Parathyroid adenoma (tissue), 2 donors: Measurements from ENCODE around the gene SHROOM3.

Experiments used
- H2AFZ ChIP-seq: fragments of 300-600 bp; sonication (generic); one replicate; pipeline ENCODE4 v1.7.0; 2017; ENCODE audit warnings: antibody characterized with exemption, mild to moderate bottlenecking
- H3K27ac ChIP-seq: fragments of 300-600 bp; sonication (generic); one replicate; pipeline ENCODE4 v1.7.0; 2017
- H3K27me3 ChIP-seq: fragments of 300-600 bp; sonication (generic); one replicate; pipeline ENCODE4 v1.7.0; 2017; ENCODE audit warnings: low read length; ENCODE audit not compliant: control insufficient read depth, insufficient read depth
- H3K36me3 ChIP-seq: fragments of 300-600 bp; sonication (generic); one replicate; pipeline ENCODE4 v1.7.0; 2017; ENCODE audit warnings: low read length; ENCODE audit not compliant: control insufficient read depth, insufficient read depth
- H3K4me1 ChIP-seq: fragments of 300-600 bp; sonication (generic); one replicate; pipeline ENCODE4 v1.7.0; 2017; ENCODE audit warnings: control low read depth
- H3K4me2 ChIP-seq: fragments of 300-600 bp; sonication (generic); one replicate; pipeline ENCODE4 v1.7.0; 2017; ENCODE audit warnings: low read length
- H3K4me3 ChIP-seq: fragments of 300-600 bp; sonication (generic); one replicate; pipeline ENCODE4 v1.7.0; 2017; ENCODE audit warnings: low read depth, low read length
- H3K79me2 ChIP-seq: fragments of 300-600 bp; sonication (generic); one replicate; pipeline ENCODE4 v1.7.0; 2017; ENCODE audit warnings: control low read depth
- H3K9ac ChIP-seq: fragments of 300-600 bp; sonication (generic); one replicate; pipeline ENCODE4 v1.7.0; 2017; ENCODE audit warnings: mild to moderate bottlenecking
- H3K9me3 ChIP-seq: fragments of 300-600 bp; sonication (generic); one replicate; pipeline ENCODE4 v1.7.0; 2017; ENCODE audit warnings: low read length; ENCODE audit not compliant: control insufficient read depth
- TF ChIP-seq, protein P1 (sequence below): fragments of 300-600 bp; sonication (generic); IDR thresholded peaks from one replicate; pipeline ENCODE4 v1.7.0; 2017; ENCODE audit warnings: antibody characterized with exemption, mild to moderate bottlenecking
- donor health status: primary hyperparathyroidism.

Gene SHROOM3

DNA sequence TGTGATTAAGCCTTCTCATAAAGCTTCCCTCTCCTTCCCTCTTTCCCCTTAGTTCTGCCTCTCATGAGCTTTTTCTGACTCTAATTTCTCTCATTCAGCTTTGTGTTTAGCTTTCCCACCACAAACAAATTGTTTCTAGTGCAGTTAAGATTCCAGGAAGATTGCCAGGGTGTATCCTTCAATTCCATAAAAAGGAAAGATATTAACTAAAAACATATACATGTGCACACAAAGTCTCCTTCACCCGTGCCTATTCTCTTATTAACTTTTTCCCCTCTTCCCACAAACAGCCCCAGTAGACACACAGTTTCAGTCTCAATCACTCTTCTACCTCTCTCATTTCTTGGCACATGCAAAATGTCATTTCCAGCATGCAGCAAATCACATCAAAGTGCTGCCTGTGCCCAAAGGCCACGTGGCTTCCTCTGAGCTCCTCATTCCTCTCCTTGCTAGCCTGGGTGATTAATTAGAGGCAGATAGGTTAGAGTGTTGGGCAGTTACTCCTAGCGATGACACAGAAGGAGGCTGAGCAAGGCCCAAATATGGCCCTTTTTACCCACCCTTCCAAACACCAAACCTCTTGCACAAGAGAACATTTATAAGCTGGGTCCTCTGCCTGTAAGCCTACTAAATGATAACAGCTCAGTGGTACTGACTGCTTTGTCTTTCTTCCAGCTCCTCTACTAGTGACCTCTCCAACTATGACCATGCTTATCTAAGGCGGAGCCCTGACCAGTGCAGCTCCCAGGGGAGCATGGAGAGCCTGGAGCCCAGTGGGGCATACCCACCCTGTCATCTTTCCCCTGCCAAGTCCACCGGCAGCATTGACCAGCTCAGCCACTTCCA is 303.3 kb downstream of the SHROOM3 start:
- no peak overlapping the region for H3K27ac ChIP-seq

DNA sequence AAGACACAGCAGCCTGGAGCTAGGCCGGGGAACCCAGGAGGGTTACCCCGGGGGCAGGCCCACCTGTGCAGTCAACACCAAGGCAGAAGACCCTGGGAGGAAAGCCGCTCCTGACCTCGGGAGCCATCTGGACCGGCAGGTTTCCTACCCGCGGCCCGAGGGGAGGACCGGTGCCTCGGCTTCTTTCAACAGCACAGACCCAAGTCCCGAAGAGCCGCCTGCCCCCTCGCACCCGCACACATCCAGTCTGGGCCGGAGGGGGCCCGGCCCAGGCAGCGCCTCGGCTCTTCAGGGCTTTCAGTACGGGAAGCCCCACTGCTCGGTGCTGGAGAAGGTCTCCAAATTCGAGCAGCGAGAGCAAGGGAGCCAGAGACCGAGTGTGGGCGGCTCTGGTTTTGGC is 305.2 kb downstream of the SHROOM3 start:
- peaks cover 2% of the 10 kb centered on the region for H3K4me1 ChIP-seq
- H2AFZ ChIP-seq = no peak overlapping the region
- no peak overlapping the region for H3K4me2 ChIP-seq
- H3K9ac ChIP-seq = no peak overlapping the region
- TF ChIP-seq, protein P1, sequence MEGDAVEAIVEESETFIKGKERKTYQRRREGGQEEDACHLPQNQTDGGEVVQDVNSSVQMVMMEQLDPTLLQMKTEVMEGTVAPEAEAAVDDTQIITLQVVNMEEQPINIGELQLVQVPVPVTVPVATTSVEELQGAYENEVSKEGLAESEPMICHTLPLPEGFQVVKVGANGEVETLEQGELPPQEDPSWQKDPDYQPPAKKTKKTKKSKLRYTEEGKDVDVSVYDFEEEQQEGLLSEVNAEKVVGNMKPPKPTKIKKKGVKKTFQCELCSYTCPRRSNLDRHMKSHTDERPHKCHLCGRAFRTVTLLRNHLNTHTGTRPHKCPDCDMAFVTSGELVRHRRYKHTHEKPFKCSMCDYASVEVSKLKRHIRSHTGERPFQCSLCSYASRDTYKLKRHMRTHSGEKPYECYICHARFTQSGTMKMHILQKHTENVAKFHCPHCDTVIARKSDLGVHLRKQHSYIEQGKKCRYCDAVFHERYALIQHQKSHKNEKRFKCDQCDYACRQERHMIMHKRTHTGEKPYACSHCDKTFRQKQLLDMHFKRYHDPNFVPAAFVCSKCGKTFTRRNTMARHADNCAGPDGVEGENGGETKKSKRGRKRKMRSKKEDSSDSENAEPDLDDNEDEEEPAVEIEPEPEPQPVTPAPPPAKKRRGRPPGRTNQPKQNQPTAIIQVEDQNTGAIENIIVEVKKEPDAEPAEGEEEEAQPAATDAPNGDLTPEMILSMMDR = no peak
- H3K9me3 ChIP-seq = no peaks in the 10 kb centered on the region
- no peaks in the 10 kb centered on the region for H3K79me2 ChIP-seq
- H3K27me3 ChIP-seq = no peaks in the 10 kb centered on the region
- H3K27ac ChIP-seq = no peak overlapping the region
- H3K36me3 ChIP-seq = no peaks in the 10 kb centered on the region
- no peak overlapping the region for H3K4me3 ChIP-seq

More for the DNA sequence above, 303.3 kb downstream of the SHROOM3 start:
- Histone ChIP-seq H3K4me1 (no peaks in the 10 kb centered on the region), H2AFZ (no peak overlapping the region), H3K4me2 (no peak overlapping the region), H3K27me3 (no peaks in the 10 kb centered on the region), H3K9me3 (no peaks in the 10 kb centered on the region), H3K9ac (no peak overlapping the region), H3K79me2 (no peaks in the 10 kb centered on the region), H3K4me3 (no peak overlapping the region), H3K36me3 (no peaks in the 10 kb centered on the region)
- TF ChIP-seq, protein P1 = no peak

DNA sequence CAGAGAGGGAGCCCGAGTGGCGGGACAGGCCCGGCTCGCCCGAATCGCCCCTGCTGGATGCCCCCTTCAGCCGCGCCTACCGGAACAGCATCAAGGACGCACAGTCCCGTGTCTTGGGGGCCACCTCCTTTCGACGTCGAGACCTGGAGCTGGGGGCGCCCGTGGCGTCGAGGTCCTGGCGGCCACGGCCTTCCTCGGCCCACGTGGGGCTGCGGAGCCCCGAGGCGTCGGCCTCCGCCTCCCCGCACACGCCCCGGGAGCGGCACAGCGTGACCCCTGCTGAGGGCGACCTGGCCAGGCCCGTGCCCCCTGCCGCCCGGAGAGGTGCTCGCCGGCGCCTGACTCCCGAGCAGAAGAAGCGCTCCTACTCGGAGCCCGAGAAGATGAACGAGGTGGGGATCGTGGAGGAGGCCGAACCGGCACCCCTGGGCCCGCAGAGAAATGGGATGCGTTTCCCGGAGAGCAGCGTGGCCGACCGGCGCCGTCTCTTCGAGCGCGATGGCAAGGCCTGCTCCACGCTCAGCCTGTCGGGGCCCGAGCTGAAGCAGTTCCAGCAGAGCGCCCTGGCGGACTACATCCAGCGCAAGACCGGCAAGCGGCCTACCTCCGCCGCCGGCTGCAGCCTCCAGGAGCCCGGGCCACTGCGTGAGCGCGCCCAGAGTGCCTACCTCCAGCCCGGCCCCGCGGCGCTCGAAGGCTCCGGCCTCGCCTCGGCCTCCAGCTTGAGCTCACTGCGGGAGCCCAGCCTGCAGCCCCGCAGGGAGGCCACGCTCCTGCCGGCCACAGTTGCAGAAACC is 306.0 kb downstream of the SHROOM3 start:
- Histone ChIP-seq H3K79me2 (no peaks in the 10 kb centered on the region), H3K4me3 (no peak overlapping the region), H3K27me3 (no peaks in the 10 kb centered on the region), H2AFZ (no peak overlapping the region), H3K4me1 (peaks cover 2% of the 10 kb centered on the region), H3K36me3 (no peaks in the 10 kb centered on the region), H3K9ac (no peak overlapping the region), H3K4me2 (no peak overlapping the region), H3K27ac (no peak overlapping the region), H3K9me3 (no peaks in the 10 kb centered on the region)
- TF ChIP-seq, protein P1 = no peak

DNA sequence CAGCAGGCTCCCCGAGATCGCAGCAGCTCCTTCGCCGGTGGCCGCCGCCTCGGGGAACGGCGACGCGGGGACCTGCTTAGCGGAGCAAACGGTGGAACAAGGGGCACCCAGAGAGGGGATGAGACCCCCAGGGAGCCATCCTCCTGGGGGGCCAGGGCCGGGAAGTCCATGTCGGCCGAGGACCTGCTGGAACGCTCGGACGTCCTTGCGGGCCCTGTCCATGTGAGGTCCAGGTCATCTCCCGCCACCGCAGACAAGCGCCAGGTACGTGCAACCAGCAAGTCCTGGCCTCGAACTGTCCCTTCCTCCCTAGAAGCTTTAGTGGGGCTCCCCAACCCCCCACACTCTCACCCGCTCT is 306.6 kb downstream of the SHROOM3 start:
- no peak overlapping the region for H3K9ac ChIP-seq
- no peak overlapping the region for H3K4me3 ChIP-seq

More for the DNA sequence above, 306.6 kb downstream of the SHROOM3 start:
- no peaks in the 10 kb centered on the region for H3K27me3 ChIP-seq
- no peaks in the 10 kb centered on the region for H3K79me2 ChIP-seq
- H3K36me3 ChIP-seq = no peaks in the 10 kb centered on the region
- no peaks in the 10 kb centered on the region for H3K9me3 ChIP-seq
- H3K4me2 ChIP-seq = no peak overlapping the region
- no peak overlapping the region for H3K27ac ChIP-seq
- no peak overlapping the region for H2AFZ ChIP-seq
- peaks cover 2% of the 10 kb centered on the region for H3K4me1 ChIP-seq
- TF ChIP-seq, protein P1 = no peak
